H9 (cell line): ENCODE measurements around the gene MIPOL1. TPM values are rescaled to one million over a fixed set of nuclear protein-coding genes. Genes with fewer than 3 reads are reported as not detected.
A peak's percentile ranks its signal among the peaks of the same experiment; 100 is the strongest.

Source experiments
- DNase-seq: peaks from one replicate; pipeline ENCODE4 v3.0.0-alpha.2; 2017
- H2AFZ ChIP-seq: one replicate; pipeline ENCODE4 v1.6.1; 2013; ENCODE audit warnings: mild to moderate bottlenecking, low read length, control low read depth, moderate library complexity
- H2AK5ac ChIP-seq: 2 replicates; pipeline ENCODE4 v1.6.1; 2013; ENCODE audit warnings: low read length, control low read depth, mixed read lengths; ENCODE audit not compliant: insufficient read length
- H2BK120ac ChIP-seq: one replicate; pipeline ENCODE4 v1.6.1; 2013; ENCODE audit warnings: low read depth, mild to moderate bottlenecking, low read length, control low read depth, inconsistent platforms; ENCODE audit not compliant: poor library complexity, severe bottlenecking
- H2BK12ac ChIP-seq: 2 replicates; pipeline ENCODE4 v1.6.1; 2013; ENCODE audit warnings: low read length, control low read depth, mixed read lengths, low read depth; ENCODE audit not compliant: insufficient read length
- H2BK15ac ChIP-seq: 2 replicates; pipeline ENCODE4 v1.6.1; 2013; ENCODE audit warnings: low read depth, low read length, control low read depth
- H2BK20ac ChIP-seq: one replicate; pipeline ENCODE4 v1.6.1; 2013; ENCODE audit warnings: low read depth, mild to moderate bottlenecking, low read length, control low read depth, inconsistent platforms; ENCODE audit not compliant: poor library complexity, severe bottlenecking
- H2BK5ac ChIP-seq: 2 replicates; pipeline ENCODE4 v1.6.1; 2013; ENCODE audit warnings: low read length, control low read depth, mixed read lengths; ENCODE audit not compliant: insufficient read length
- H3K14ac ChIP-seq: 2 replicates; pipeline ENCODE4 v1.6.1; 2013; ENCODE audit warnings: low read length, control low read depth; ENCODE audit not compliant: insufficient read depth
- H3K18ac ChIP-seq: 2 replicates; pipeline ENCODE4 v1.6.1; 2013; ENCODE audit warnings: low read depth, mild to moderate bottlenecking, mixed read lengths, low read length, control low read depth; ENCODE audit not compliant: insufficient read length
- H3K23ac ChIP-seq: 2 replicates; pipeline ENCODE4 v1.6.1; 2013; ENCODE audit warnings: low read length, control low read depth, mixed read lengths, low read depth; ENCODE audit not compliant: insufficient read length
- H3K23me2 ChIP-seq: 2 replicates; pipeline ENCODE4 v1.6.1; 2013; ENCODE audit warnings: low read depth, mild to moderate bottlenecking, mixed read lengths, low read length, control low read depth; ENCODE audit not compliant: insufficient read length, poor library complexity, severe bottlenecking
- H3K27ac ChIP-seq: 2 replicates; pipeline ENCODE4 v1.5.1; 2013; ENCODE audit warnings: low read length, control low read depth, mixed read lengths, low read depth; ENCODE audit not compliant: insufficient read length
- H3K27me3 ChIP-seq: 2 replicates; pipeline ENCODE4 v1.6.1; 2013; ENCODE audit warnings: low read length, control low read depth, inconsistent platforms; ENCODE audit not compliant: insufficient read depth
- H3K4ac ChIP-seq: 2 replicates; pipeline ENCODE4 v1.6.1; 2013; ENCODE audit warnings: low read depth, mild to moderate bottlenecking, control low read depth, inconsistent platforms, low read length, moderate library complexity
- H3K4me1 ChIP-seq: 2 replicates; pipeline ENCODE4 v1.6.1; 2013; ENCODE audit warnings: low read length, control low read depth, inconsistent platforms; ENCODE audit not compliant: insufficient read depth
- H3K4me2 ChIP-seq: 2 replicates; pipeline ENCODE4 v1.6.1; 2013; ENCODE audit warnings: low read length, control low read depth, mixed read lengths; ENCODE audit not compliant: insufficient read length, insufficient read depth
- H3K56ac ChIP-seq: 2 replicates; pipeline ENCODE4 v1.6.1; 2013; ENCODE audit warnings: low read depth, mild to moderate bottlenecking, mixed read lengths, low read length, control low read depth; ENCODE audit not compliant: insufficient read length
- H3K79me1 ChIP-seq: 2 replicates; pipeline ENCODE4 v1.6.1; 2013; ENCODE audit warnings: low read depth, mild to moderate bottlenecking, moderate library complexity, low read length, control low read depth, inconsistent platforms; ENCODE audit not compliant: insufficient read depth, poor library complexity, severe bottlenecking
- H3K79me2 ChIP-seq: 2 replicates; pipeline ENCODE4 v1.6.1; 2013; ENCODE audit warnings: low read length, control low read depth, inconsistent platforms; ENCODE audit not compliant: insufficient read depth
- H3K9ac ChIP-seq: 2 replicates; pipeline ENCODE4 v1.6.1; 2013; ENCODE audit warnings: low read length, control low read depth, mixed read lengths; ENCODE audit not compliant: insufficient read length; ENCODE audit errors: extremely low read depth
- H3K9me3 ChIP-seq: one replicate; pipeline ENCODE4 v1.6.1; 2013; ENCODE audit warnings: low read depth, low read length, inconsistent platforms; ENCODE audit not compliant: control insufficient read depth
- H3T11ph ChIP-seq: one replicate; pipeline ENCODE4 v1.6.1; 2013; ENCODE audit warnings: mild to moderate bottlenecking, low read length, control low read depth, inconsistent platforms
- H4K20me1 ChIP-seq: one replicate; pipeline ENCODE4 v1.6.1; 2013; ENCODE audit not compliant: control insufficient read depth, insufficient read length, insufficient read depth
- H4K5ac ChIP-seq: 2 replicates; pipeline ENCODE4 v1.6.1; 2013; ENCODE audit warnings: low read depth, mild to moderate bottlenecking, mixed read lengths, low read length, control low read depth; ENCODE audit not compliant: insufficient read length
- H4K8ac ChIP-seq: replicated peaks from 2 replicates; pipeline ENCODE4 v1.6.1; 2013; ENCODE audit warnings: low read length, control low read depth, mixed read lengths, low read depth; ENCODE audit not compliant: insufficient read length
- H4K91ac ChIP-seq: 2 replicates; pipeline ENCODE4 v1.6.1; 2013; ENCODE audit warnings: low read depth, mild to moderate bottlenecking, moderate library complexity, mixed read lengths, low read length, control low read depth; ENCODE audit not compliant: insufficient read length
- H3K27ac Mint-ChIP-seq, 3 experiments: 2 replicates in 2 of 3; 3 replicates in 1 of 3; pipeline ENCODE4 v1.8.0; 2020 to 2021; ENCODE audit warnings: mixed read lengths in 3 of 3, mild to moderate bottlenecking in 1 of 3, moderate library complexity in 1 of 3
- H3K27me3 Mint-ChIP-seq: 2 replicates; pipeline ENCODE4 v1.8.0; 2021; ENCODE audit warnings: low read depth, mild to moderate bottlenecking, moderate library complexity, mixed read lengths
- H3K36me3 Mint-ChIP-seq, 3 experiments: 2 replicates in 2 of 3; 3 replicates in 1 of 3; pipeline ENCODE4 v1.8.0; 2020 to 2021; ENCODE audit warnings: low read depth in 3 of 3, mixed read lengths in 3 of 3; ENCODE audit not compliant: insufficient read depth in 1 of 3
- H3K4me1 Mint-ChIP-seq, 2 experiments: 2 replicates each; pipeline ENCODE4 v1.8.0; 2020; ENCODE audit warnings: mixed read lengths in 2 of 2
- H3K4me3 Mint-ChIP-seq, 2 experiments: 2 replicates in 1 of 2; 3 replicates in 1 of 2; pipeline ENCODE4 v1.8.0; 2020 to 2021; ENCODE audit warnings: mild to moderate bottlenecking in 2 of 2, mixed read lengths in 2 of 2, moderate library complexity in 1 of 2
- H3K9me3 Mint-ChIP-seq, 2 experiments: 2 replicates in 1 of 2; 3 replicates in 1 of 2; pipeline ENCODE4 v1.8.0; 2020; ENCODE audit warnings: mild to moderate bottlenecking in 2 of 2, mixed read lengths in 2 of 2, moderate library complexity in 1 of 2
- CTCF ChIP-seq: fragments of 200-600 bp; sonication (generic); conservative IDR thresholded peaks from 3 replicates; pipeline ENCODE4 v1.8.0; 2021; ENCODE audit warnings: antibody characterized with exemption, mild to moderate bottlenecking
- WGBS: extraction: QIAGEN DNeasy Blood & Tissue Kit; methylation state at CpG from one replicate; pipeline ENCODE4 v1.1.7; 2013; ENCODE audit warnings: missing lambda C conversion rate, low lambda C conversion rate, mixed read lengths; ENCODE audit not compliant: insufficient read length; ENCODE audit errors: extremely low coverage; 5-methylcytosine and 5-hydroxymethylcytosine counted together
- total RNA-seq: library from RNA; stranded (reverse); gene quantifications from 2 replicates; pipeline ENCODE4 v1.2.1, GENCODE V29; 2021

Gene MIPOL1
- total RNA-seq, 1 experiment from 2014 or later, result 15.6 TPM

DNA sequence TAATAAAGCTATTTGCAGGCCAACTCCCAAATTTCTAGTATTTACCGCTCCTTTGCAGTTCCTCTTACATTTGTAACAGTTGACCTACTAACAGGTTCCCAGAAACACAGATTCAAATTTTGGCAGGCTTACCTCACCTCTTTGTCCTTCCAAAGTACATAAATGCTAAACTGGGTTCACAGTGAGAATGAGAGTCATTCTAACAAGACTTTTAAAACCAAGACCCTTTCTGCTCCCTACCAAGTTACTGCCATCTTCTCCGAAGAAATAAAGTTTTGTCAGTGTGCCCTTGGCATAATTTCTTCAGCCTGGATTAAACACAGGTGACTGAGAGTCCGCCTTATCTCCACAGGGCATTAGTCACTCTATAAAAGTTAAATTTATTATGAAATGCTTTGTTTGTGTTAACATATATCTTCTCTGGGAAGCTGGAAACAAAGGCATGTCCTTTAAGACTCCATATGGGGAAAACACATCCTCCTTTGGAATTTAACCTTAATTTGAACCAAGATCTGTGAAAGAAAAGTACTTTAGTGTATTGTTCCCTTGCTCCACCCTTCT lies 369.2 kb downstream of the MIPOL1 start:
- Mint-ChIP-seq H3K4me3 (no peak overlapping the region), H3K27me3 (peaks cover 1% of the 10 kb centered on the region; the same call in 1 of the 2 replicates), H3K27ac (peak overlapping the region in 1 of 3 experiments; percentile 69; a peak in 1 of 7 replicates), H3K4me1 (peaks cover 14 to 17% of the 10 kb centered on the region in 2 experiments), H3K36me3 (no peaks in the 10 kb centered on the region), H3K9me3 (no peaks in the 10 kb centered on the region)
- H3K4me2 ChIP-seq, result no peak overlapping the region
- peak overlapping the region; percentile 20 for H3K27ac ChIP-seq
- H3K79me1 ChIP-seq, result no peaks in the 10 kb centered on the region
- TF ChIP-seq CTCF, result no peak
- H4K5ac ChIP-seq, result no peak overlapping the region
- no peak overlapping the region for H3K9ac ChIP-seq
- H3K79me2 ChIP-seq, result no peaks in the 10 kb centered on the region
- no peak overlapping the region for H3K18ac ChIP-seq
- no peaks in the 10 kb centered on the region for H3K9me3 ChIP-seq
- H3K14ac ChIP-seq, result no peak overlapping the region
- H3K4me1 ChIP-seq, result no peaks in the 10 kb centered on the region
- no peak overlapping the region for H2BK20ac ChIP-seq
- no peak overlapping the region for H2AFZ ChIP-seq
- H3K23me2 ChIP-seq, result no peaks in the 10 kb centered on the region
- H3K56ac ChIP-seq, result no peak overlapping the region
- no peaks in the 10 kb centered on the region for H4K20me1 ChIP-seq
- no peak overlapping the region for H3K4ac ChIP-seq
- H4K91ac ChIP-seq, result no peak overlapping the region
- H4K8ac ChIP-seq, result no peak overlapping the region
- no peak for DNase-seq
- no CpG with 5 or more reads among the region's 3 CpGs for WGBS
- no peak overlapping the region for H2BK15ac ChIP-seq
- no peak overlapping the region for H2BK120ac ChIP-seq
- H2BK12ac ChIP-seq, result no peak overlapping the region
- no peak overlapping the region for H3T11ph ChIP-seq
- no peak overlapping the region for H2AK5ac ChIP-seq
- H3K23ac ChIP-seq, result no peak overlapping the region
- H3K27me3 ChIP-seq, result no peaks in the 10 kb centered on the region
- H2BK5ac ChIP-seq, result no peak overlapping the region
